ENCODE data around the gene ISG20L2. TPM values are rescaled to one million over a fixed set of nuclear protein-coding genes. Genes with fewer than 3 reads are reported as not detected.

Gene ISG20L2
- total and polyA plus RNA-seq, 2 experiments from 2014 or later = 23.1 to 34.9 TPM

DNA sequence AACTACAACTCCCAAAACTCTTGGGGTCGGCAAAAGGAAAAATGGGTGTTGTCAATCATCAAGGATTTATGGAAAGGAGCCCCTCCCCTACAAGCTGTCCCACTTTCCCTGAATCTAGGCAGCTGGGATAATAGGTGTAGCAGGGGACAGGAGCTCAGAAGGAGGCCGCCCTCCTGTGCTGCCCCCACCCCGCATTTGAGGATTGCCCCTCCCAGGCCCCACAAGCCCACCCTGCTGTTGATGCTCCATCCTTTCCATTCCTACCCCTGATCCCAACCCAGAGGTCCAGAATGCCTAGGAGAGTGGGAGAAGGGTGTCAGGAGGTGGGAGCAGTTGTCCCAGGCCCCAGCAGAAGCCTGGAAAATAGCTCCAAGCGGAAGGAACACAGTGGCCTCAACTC, 14.2 kb upstream of the ISG20L2 start:
- Mint-ChIP-seq H3K4me3 (no peak overlapping the region; the same call in 2 of the 3 replicates), H3K27ac (no peak overlapping the region; the same call in 1 of the 2 replicates)

DNA sequence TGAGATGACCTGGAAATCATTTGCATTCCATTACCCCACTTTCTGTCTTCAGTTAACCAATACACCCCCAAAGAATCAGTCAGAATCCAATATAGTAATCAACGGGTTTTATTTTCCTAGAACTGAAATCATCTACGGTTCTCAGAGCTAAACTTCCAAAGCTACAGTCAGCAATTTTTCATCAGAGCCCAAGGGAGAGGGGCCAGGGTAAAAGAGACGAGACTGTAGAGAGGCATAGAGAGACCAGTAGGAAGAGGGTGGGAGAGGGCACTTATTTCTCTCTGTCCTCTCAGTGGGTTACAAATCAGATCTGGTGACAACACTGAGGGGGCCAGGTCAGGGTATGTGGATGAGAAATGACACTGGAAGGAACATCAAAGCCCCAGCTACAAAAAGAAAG, 13.5 kb upstream of the ISG20L2 start:
- no peak for ATAC-seq
- Mint-ChIP-seq H3K4me1 (peaks cover 36% of the 10 kb centered on the region), H3K9me3 (no peaks in the 10 kb centered on the region; the same call in 1 of the 3 replicates), H3K36me3 (ENCODE audit: low read depth) (peaks cover 58% of the 10 kb centered on the region), H3K27me3 (ENCODE audit: insufficient read depth, low read depth, poor library complexity) (peaks cover 35% of the 10 kb centered on the region), H3K4me3 (peak overlapping the region; percentile 98), H3K27ac (peak overlapping the region; percentile 99)
- TF ChIP-seq EZH2phosphoT487 (IDR thresholded peaks at IDR 0.05; ENCODE audit: unreplicated experiment) = no peak
- no peak for DNase-seq (ENCODE audit: low spot score)
- H3K4me1 ChIP-seq (ENCODE audit: insufficient read depth) = peaks cover 40% of the 10 kb centered on the region
- H3F3A ChIP-seq (replicated peaks; ENCODE audit: low read depth) = peaks cover 28% of the 10 kb centered on the region
- peaks cover 9% of the 10 kb centered on the region for H4K20me1 ChIP-seq (replicated peaks; ENCODE audit: insufficient read depth)
- H3K4me2 ChIP-seq = peak overlapping the region; percentile 60
- H3K36me3 ChIP-seq (ENCODE audit: insufficient read depth) = peaks cover 5% of the 10 kb centered on the region; the same call in 1 of the 2 replicates
- peak overlapping the region; percentile 36 for H3K4me3 ChIP-seq
- H2AFZ ChIP-seq = no peak overlapping the region
- peaks cover 28% of the 10 kb centered on the region for H3K79me2 ChIP-seq (replicated peaks; ENCODE audit: insufficient read depth)
- H3K9me2 ChIP-seq (ENCODE audit: insufficient read depth) = no peaks in the 10 kb centered on the region
- peak overlapping the region; percentile 84 for H3K27ac ChIP-seq (ENCODE audit: low read depth)
- no peaks in the 10 kb centered on the region for H3K27me3 ChIP-seq (ENCODE audit: insufficient read depth)

More for the DNA sequence above, 14.2 kb upstream of the ISG20L2 start:
- Histone ChIP-seq H3K27ac (ENCODE audit: low read depth) (peak overlapping the region; percentile 84; the same call in 1 of the 2 replicates), H3K4me3 (no peak overlapping the region), H3K4me2 (no peak overlapping the region), H2AFZ (no peak overlapping the region), H3K4me1 (ENCODE audit: insufficient read depth) (peaks cover 43% of the 10 kb centered on the region), H3K36me3 (ENCODE audit: insufficient read depth) (peaks cover 5% of the 10 kb centered on the region; the same call in 1 of the 2 replicates), H4K20me1 (replicated peaks; ENCODE audit: insufficient read depth) (peaks cover 9% of the 10 kb centered on the region), H3F3A (replicated peaks; ENCODE audit: low read depth) (peaks cover 32% of the 10 kb centered on the region), H3K79me2 (replicated peaks; ENCODE audit: insufficient read depth) (peaks cover 34% of the 10 kb centered on the region), H3K27me3 (ENCODE audit: insufficient read depth) (no peaks in the 10 kb centered on the region), H3K9me2 (ENCODE audit: insufficient read depth) (no peaks in the 10 kb centered on the region)
- DNase-seq (ENCODE audit: low spot score) (no peak), ATAC-seq (no peak)
- Mint-ChIP-seq H3K27me3 (ENCODE audit: insufficient read depth, low read depth, poor library complexity) (peaks cover 38% of the 10 kb centered on the region), H3K9me3 (no peaks in the 10 kb centered on the region; the same call in 1 of the 3 replicates), H3K4me1 (peaks cover 42% of the 10 kb centered on the region), H3K36me3 (ENCODE audit: low read depth) (peaks cover 52% of the 10 kb centered on the region)
- TF ChIP-seq CREB1 (CRISPR knock-in tag; IDR thresholded peaks at IDR 0.05; ENCODE audit: low read depth) = no peak
- TF ChIP-seq, protein P1, sequence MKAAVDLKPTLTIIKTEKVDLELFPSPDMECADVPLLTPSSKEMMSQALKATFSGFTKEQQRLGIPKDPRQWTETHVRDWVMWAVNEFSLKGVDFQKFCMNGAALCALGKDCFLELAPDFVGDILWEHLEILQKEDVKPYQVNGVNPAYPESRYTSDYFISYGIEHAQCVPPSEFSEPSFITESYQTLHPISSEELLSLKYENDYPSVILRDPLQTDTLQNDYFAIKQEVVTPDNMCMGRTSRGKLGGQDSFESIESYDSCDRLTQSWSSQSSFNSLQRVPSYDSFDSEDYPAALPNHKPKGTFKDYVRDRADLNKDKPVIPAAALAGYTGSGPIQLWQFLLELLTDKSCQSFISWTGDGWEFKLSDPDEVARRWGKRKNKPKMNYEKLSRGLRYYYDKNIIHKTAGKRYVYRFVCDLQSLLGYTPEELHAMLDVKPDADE (IDR thresholded peaks at IDR 0.05) = no peak
- TF ChIP-seq ZNF114 (CRISPR knock-in tag; IDR thresholded peaks at IDR 0.05) = no peak
- no peak for TF ChIP-seq JUNB (IDR thresholded peaks at IDR 0.05; ENCODE audit: unreplicated experiment)
- TF ChIP-seq ZNF331 (CRISPR knock-in tag; IDR thresholded peaks at IDR 0.05; ENCODE audit: low read depth) = no peak
- TF ChIP-seq EZH2phosphoT487 (IDR thresholded peaks at IDR 0.05; ENCODE audit: unreplicated experiment) = no peak

DNA sequence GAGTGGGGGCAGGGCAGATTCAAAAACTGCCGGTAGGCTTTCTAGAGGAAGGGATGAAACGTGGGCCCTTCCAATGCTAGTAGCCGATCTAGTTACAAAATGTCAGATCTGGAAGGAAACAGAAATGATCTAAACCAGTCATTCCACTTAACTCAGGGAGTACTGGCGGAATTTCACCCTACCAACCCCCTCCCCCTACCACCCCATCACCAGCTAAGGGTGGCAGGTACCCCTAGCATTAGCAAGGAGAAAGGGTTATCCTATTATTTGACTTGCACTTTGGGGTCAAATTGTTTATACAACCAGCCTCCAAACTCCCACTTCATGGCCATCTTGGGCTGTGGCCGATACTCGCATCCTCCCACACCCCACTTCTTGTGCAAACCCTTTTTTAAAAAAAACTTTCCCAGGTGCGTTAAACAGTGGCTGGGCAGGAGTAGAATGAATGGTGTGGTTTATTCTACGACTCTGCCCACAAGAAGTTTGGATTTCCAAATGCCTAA, 13.0 kb upstream of the ISG20L2 start:
- Histone ChIP-seq H3F3A (replicated peaks; ENCODE audit: low read depth) (peaks cover 25% of the 10 kb centered on the region), H3K36me3 (ENCODE audit: insufficient read depth) (peaks cover 5% of the 10 kb centered on the region; the same call in 1 of the 2 replicates), H3K4me3 (peak overlapping the region; percentile 36), H3K9me2 (ENCODE audit: insufficient read depth) (no peaks in the 10 kb centered on the region), H3K79me2 (replicated peaks; ENCODE audit: insufficient read depth) (peaks cover 25% of the 10 kb centered on the region), H3K27ac (ENCODE audit: low read depth) (peak overlapping the region; percentile 84), H3K4me2 (peak overlapping the region; percentile 60), H3K4me1 (ENCODE audit: insufficient read depth) (peaks cover 40% of the 10 kb centered on the region), H2AFZ (no peak overlapping the region), H3K27me3 (ENCODE audit: insufficient read depth) (no peaks in the 10 kb centered on the region), H4K20me1 (replicated peaks; ENCODE audit: insufficient read depth) (peaks cover 9% of the 10 kb centered on the region)
- H3K4me3 Mint-ChIP-seq = peak overlapping the region; percentile 98
- H3K36me3 Mint-ChIP-seq (ENCODE audit: low read depth) = peaks cover 58% of the 10 kb centered on the region
- H3K27me3 Mint-ChIP-seq (ENCODE audit: insufficient read depth, low read depth, poor library complexity) = peaks cover 32% of the 10 kb centered on the region
- H3K4me1 Mint-ChIP-seq = peaks cover 34% of the 10 kb centered on the region
- TF ChIP-seq EZH2phosphoT487 (IDR thresholded peaks at IDR 0.05; ENCODE audit: unreplicated experiment) (no peak), ZNF331 (CRISPR knock-in tag; IDR thresholded peaks at IDR 0.05; ENCODE audit: low read depth) (no peak), EZH2 (IDR thresholded peaks at IDR 0.05; ENCODE audit: low read depth, unreplicated experiment) (no peak), STAT1 (IDR thresholded peaks at IDR 0.05; ENCODE audit: unreplicated experiment) (no peak), ZNF114 (CRISPR knock-in tag; IDR thresholded peaks at IDR 0.05) (no peak)
- TF ChIP-seq, protein P1 (IDR thresholded peaks at IDR 0.05) = no peak
- no peak for DNase-seq (ENCODE audit: low spot score)
- ATAC-seq = peak; percentile 1
- H3K27ac Mint-ChIP-seq = peak overlapping the region; percentile 99
- H3K9me3 Mint-ChIP-seq = no peaks in the 10 kb centered on the region; the same call in 2 of the 3 replicates

Data from GM23338 (cell line).